Superior temporal gyrus (tissue), 1 donor: ENCODE results near the gene GCH1.
"Not testable (repeated sequence)": the region's sequence is repeated elsewhere in the genome, so short reads cannot be mapped to it uniquely, and the experiment has no call there.

Experiments
- DNase-seq: peaks from one replicate; pipeline ENCODE4 v3.0.0-alpha.2; 2016; ENCODE audit errors: extremely low spot score

Gene GCH1

DNA sequence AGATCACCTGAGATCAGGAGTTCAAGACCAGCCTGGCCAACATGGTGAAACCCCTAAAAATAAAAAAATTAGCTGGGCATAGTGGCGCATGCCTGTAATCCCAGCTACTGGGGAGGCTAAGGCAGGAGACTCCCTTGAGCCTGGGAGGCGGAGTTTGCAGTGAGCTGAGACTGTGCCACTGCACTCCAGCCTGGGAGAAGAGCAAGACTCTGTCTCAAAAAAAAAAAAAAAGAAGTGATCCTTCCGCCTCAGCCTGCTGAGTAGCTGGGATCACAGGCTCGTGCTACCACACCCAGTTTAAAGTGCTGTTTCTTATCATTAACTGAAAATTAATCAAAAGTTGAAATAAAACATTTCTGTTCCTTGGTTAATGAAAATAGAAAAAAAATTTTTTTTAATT lies 6.3 kb upstream of the GCH1 start:
- not testable (repeated sequence) for DNase-seq

DNA sequence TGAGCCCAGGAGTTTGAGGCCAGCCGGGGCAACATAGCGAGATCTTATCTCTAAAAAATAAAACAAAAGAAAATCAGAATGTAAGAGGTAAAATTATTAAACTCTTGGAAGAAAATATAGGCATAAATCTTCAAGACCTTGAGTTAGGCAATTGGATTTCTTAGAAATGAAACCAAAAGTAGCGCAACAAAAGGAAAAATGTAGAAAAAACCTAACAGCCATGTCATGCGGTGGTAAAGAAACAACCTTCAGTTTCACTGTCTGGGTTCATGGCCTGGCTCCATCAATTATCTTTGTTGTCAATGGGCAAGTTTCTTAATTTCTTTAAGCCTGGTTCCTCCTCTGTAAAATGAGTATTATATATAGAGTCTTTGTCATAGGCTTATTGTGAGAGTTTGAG lies 5.6 kb upstream of the GCH1 start:
- no peak for DNase-seq

DNA sequence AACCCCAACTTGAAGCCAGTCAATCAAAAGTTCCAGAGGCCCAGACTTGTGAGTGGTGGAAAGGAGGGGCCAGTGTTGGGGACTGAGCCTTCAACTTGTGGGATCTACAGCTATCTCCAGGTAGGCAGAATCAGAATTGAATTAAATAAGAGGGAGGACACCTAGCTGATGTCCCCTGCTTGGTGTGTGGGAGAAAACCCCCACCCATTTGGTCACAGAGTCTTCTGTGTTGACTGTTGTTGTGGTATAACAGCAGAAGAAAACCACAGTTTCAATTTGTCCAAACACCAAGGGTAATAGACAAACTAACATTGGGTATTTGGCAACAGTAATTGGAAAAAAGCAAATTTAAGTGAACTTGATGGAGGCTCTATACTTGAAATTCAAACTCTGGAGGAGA lies 3.4 kb upstream of the GCH1 start:
- DNase-seq = no peak

DNA sequence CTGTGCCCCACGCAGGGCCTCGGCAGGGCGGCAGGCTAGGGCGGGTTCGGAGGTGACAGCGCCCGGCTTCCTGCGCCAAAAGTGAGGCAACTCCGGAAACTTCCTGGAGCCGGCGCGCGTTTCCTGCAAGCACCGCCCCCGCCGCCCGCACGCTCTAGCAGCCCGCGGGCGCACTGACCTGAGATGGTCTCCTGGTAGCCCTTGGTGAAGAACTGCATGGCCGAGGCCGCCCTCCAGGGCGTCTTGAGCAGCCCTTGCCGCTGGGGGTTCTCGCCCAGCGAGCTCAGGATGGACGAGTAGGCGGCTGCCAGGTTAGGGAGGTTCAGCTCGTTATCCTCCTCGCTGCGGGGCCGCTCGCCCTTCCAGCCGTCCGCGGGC lies 494 bp downstream of the GCH1 start:
- no peak for DNase-seq

DNA sequence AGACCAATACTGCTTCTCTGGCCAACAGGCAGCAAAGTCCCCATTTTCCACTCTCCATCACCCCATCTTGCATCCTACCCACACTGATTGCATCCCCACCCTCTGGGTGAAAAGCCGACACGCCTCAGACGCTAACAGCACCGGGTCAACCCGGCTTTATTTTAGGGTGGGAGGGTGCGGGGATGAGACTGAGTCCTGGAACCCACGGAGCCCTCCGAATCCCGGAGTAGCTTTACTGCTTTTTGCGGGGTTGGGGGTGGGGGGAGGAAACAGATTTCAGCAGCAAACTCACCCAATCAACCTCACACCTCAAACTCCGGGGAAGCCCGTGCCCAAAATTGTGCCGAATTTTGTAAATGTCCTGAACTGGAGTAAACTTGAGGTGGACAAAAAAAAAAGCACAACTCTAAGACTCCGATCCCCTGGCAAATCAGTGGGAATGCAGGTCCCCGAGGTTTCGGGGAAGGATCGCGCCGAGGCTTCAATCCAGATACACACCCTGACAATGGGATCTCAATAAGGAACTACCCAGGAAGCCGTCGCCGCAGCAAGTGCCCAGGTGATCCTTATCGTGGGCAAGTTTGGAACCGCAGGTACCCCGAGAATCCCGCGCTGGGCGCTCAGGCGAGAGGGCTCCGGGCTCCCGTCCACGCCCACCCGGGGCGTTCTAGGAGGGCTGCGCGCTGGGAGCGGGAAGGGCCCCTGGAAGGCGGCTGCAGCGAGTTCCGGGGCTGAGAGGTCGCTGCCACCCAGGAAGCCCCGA lies 1.1 kb downstream of the GCH1 start:
- no peak for DNase-seq

DNA sequence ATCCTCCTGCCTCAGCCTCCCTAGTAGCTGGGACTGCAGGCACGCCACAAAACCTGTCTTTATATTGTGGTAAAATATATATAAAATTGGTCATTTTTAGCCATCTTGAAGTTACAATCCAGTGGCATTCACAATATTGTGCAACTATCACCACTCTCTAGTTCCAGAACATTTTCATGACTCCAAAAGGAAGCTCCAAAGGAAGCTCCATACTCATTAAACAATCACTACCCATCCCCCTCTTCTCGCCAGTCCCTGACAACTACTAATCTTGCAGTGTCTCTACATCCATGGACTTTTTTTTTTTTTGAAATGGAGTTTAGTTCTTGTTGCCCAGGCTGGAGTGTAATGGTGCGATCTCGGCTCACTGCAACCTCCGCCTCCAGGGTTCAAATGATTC lies 3.1 kb downstream of the GCH1 start:
- no peak for DNase-seq

DNA sequence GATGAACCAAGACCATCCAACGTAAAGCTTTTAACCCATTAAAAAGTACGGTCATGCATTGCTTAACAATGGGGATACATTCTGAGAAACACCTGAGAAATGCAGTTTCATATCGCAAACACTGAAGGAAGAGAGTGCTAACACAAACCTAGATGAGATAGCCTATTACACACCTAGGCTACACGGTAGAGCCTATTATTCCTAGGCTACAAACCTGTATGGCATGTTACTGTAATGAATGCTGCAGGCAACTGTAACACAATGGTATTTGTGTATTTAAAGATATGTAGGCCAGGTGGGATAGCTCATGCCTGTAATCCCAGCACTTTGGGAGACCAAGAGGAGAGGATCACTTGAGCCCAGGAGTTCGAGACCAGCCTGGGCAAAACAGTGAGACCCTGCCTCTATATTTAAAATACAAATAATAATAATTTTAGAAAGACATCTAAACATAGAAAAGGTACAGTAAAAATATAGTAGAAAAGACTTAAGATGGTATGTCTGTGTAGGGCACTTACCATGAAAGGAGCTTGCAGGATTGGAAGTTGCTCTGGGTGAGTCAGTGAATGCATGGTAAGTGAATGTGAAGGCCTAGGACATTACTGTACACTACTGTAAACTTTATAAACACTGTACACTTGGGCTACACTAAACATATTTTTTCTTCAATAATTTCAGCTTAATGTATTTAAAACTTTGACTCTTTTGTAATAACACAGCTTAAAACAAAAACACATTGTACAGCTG lies 4.6 kb downstream of the GCH1 start:
- not testable (repeated sequence) for DNase-seq

DNA sequence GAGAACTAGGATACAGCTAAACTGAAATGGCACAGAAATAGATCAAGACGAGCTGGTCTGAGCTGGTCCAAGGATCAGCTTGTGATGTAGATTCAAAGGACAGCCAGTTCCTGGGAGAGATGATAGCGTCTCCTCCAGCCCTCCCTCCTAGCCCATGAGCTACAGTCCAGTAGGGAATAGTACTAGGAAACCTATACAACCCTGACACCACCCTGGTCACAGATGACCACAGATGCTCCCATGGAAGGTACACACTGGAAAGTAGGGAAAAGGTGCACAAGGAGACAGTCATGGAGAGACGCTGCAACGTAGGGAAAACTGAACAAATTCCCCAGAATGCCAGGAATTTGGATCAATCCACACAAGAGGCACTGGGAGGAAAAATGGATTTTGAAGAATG lies 6.9 kb downstream of the GCH1 start:
- no peak for DNase-seq

DNA sequence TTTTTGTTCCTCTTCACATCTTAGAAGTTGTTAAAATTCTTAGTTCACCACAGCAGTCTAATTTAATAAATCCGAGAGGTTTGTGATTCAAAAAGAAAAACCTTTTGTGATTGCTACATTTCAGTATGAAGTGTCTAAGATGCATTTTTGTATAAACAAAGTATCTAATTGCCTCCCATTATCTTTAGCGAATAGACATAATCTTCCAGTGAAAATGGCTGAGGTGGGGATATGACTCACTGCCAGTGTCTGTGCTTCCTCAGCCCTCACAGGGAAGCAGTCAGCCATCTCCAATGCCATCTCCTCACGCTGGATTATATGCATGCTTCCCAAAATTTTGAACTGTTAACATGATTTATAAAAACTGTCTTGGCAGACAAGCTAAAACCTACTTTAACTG lies 7.6 kb downstream of the GCH1 start:
- no peak for DNase-seq

DNA sequence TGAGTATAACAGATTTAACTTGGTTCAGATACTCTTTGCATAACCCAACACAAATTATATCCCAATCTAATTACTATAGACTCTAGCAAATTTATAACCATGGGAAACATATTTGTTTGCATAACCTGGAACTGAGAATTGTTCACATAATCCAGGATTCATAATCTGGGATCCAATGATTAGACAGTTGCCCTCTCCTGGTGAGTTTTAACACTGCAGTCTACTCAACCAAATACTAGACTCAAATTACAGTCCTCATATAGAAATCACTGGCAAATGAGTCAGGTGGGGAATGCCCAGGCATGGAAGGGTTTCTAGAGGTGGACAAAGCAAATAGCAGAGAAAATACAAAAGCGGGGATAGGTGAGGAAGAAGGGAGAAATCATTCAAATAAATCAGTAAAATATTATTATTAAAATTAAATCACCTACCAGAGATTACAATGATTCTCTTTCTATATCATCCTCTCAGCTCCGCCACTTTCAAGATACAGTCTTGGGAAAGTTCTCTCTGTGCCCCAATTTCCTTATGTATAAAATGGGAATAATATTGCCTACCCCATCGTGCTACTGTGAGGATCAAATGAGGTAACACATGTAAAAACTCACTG lies 9.4 kb downstream of the GCH1 start:
- DNase-seq = peak; percentile 69

DNA sequence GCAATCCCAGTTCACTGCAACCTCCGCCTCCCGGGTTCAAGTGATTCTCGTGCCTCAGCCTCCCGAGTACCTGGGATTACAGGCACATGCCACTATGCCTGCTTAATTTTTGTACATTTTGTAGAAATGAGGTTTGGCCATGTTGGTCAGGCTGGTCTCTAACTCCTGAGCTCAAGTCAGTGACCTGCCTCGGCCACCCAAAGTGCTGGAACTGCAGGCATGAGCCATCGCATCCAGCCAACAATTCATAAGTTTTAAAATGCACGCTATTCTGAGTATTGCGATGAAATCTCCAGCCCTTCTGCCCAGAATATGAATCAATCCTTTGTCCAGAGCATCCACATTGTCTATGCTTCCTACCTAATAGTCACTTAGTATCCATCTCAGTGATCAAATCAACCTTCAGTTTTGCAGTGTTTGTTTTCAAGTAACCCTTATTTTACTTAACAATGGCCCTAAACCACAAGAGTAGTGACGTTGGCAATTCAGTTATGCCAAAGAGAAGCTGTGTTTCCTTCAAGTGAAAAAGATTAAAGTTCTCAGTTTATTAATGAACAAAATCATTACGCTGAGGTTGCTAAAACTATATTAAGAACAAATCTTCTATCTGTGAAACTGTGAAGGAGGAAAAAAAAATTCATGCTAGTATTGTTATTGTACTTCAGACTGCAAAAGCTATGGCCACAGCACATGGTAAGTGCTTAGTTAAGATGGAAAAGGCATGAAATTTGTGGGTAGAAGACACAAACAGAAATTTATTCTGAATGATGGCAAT lies 11.0 kb downstream of the GCH1 start:
- DNase-seq = no peak

DNA sequence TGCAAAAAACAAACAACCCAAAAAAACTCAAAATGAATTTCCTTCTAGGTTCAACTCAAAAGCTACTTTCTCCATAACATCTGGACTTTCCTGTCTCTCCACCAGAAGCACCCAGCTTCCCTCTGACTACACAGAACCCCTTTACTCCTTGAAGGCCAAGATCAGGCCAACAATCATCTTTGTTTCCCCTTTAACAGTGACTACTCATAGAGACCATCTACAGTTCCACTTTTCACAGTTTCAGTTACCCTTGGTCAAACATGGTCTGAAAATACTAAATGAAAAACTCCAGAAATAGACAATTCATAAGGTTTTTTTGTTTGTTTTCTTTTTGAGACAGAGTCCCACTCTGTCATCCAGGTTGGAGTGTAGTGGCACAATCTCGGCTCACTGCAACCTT lies 11.8 kb downstream of the GCH1 start:
- DNase-seq = no peak

DNA sequence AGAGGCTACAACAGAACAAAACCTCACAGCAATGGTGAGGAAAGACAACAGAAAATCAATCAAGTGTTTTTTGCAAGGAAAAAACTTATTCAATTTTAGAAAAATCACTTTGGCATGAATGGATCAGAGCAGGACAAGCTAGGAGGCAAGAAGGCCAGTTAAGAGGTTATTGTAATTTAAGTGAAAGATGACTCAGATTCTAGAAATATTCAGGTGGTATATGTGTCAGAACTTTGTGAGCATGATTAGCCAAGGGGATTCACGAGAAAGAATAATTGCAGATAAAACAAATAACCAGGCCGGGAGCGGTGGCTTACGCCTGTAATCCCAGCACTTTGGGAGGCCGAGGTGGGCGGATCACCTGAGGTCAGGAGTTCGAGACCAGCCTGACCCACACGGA lies 12.7 kb downstream of the GCH1 start:
- DNase-seq = no peak

DNA sequence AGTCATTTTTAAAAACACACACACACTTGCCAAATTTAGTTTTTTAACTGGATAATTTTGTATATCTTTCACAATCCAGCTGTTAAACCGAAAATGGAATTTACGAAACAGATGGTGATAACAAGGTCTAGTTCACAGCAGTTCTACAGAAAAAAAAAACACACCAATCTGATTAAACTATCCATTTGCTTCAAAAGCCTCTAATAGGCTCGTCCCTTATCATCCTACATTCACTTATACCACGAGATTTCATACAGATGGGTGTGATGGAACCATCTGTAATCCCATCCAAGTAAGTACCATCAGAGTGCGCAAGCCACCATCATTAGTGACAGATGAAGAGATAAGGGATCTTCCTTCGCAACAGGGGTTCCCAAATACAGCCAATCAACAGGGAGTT lies 20.1 kb downstream of the GCH1 start:
- no peak for DNase-seq

DNA sequence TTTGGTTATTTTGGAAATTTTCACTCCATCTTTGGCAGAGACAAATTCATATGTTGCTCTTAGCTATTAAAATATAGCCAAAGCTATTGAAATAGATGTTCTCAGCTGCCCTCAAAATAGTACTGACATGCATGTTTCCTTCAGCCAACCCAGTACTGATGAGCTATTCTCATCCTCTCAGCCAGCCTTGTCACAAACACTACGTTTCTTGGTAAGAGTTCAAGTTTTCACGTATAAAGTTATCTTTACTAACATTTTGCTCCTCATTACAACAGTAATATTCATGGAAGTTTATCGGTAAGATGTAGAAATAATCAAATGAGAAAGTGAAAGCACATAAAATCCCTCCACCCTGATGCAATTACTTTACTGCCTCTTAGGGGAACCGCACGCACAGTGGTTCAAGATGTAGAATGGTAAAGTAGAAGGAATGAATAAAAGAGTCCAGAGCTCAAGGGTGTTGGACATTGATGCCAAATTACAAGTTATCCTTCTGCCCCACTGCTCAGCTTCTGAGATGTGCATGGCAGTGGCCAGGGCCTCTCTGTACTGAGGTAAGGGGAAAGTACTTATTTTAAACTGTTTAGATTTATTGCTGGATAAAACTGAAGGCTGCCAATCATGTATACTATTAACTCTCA lies 20.7 kb downstream of the GCH1 start:
- DNase-seq = peak; percentile 70

DNA sequence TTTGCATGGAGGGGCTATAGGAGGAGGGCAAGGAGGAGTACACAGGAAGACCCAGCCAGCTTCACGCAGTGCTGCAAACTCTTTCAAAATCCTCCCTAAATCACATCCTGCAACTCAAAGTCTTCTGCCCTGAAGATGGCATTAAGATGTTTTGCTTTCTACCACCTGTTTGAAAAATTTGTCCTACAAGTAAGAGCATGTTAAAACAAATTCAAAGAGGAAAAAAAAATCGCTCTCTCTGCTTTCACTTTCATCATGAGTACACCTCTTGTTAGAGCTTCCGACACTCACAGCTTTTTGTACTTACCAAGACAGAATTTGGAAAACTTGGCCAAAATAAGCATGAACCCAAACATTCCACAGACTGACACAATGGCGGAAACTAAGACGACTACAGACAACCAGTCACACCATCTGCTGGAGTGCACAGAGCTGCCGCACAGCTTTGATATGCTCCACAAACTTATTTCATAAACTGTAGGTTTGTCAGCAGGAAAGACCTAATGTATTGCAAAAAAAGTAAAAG lies 21.3 kb downstream of the GCH1 start:
- no peak for DNase-seq

DNA sequence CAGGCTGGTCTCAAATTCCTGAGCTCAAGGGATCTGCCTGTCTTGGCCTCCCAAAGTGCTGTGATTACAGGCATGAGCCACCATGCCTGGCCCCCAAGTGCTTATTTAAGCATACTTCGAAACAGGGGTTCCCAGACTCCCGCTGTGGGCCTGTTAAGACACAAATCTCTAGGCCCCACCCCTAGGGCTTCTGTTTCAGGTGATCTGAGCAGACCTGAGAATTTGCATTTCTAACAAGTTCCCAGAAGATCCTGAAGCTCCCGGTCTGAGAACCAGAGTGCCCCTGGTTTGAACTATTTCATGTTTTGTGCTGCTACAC lies 25.0 kb downstream of the GCH1 start:
- DNase-seq = no peak

DNA sequence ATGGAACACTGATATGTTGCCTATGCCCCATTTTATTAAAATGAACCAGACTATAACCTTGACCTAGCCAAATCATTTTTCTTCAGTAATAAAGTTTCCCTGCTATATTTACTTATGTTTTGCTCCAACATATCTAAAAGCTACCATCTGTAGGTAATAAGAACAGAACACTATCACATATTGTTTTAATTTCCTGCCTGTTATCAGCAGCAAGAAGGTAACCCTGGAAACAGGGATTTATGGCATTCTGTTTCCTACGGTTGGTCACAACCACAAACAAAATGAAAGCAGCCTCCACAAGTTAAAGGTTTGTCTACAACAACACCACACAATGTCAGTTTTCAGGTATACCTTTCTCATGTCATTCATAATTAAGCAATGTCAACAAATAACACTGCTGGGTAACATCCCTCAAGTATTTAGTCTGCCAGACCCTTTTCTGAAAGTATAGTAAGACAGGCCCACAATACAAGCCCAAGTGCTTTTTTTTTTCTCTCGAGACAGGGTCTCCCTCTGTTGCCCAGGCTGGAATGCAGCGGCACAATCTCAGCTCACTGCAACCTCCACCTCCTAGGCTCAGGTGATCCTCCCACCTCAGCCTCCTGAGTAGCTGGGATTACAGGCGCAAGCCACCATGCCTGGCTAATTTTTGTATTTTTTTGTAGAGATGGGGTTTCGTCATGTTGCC lies 25.5 kb downstream of the GCH1 start:
- DNase-seq = no peak

DNA sequence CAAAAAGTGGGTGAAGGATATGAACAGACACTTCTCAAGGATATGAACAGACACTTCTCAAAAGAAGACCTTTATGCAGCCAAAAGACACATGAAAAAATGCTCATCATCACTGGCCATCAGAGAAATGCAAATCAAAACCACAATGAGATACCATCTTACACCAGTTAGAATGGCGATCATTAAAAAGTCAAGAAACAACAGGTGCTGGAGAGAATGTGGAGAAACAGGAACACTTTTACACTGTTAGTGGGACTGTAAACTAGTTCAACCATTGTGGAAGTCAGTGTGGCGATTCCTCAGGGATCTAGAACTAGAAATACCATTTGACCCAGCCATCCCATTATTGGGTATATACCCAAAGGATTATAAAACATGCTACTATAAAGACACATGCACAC lies 27.0 kb downstream of the GCH1 start:
- not testable (repeated sequence) for DNase-seq

DNA sequence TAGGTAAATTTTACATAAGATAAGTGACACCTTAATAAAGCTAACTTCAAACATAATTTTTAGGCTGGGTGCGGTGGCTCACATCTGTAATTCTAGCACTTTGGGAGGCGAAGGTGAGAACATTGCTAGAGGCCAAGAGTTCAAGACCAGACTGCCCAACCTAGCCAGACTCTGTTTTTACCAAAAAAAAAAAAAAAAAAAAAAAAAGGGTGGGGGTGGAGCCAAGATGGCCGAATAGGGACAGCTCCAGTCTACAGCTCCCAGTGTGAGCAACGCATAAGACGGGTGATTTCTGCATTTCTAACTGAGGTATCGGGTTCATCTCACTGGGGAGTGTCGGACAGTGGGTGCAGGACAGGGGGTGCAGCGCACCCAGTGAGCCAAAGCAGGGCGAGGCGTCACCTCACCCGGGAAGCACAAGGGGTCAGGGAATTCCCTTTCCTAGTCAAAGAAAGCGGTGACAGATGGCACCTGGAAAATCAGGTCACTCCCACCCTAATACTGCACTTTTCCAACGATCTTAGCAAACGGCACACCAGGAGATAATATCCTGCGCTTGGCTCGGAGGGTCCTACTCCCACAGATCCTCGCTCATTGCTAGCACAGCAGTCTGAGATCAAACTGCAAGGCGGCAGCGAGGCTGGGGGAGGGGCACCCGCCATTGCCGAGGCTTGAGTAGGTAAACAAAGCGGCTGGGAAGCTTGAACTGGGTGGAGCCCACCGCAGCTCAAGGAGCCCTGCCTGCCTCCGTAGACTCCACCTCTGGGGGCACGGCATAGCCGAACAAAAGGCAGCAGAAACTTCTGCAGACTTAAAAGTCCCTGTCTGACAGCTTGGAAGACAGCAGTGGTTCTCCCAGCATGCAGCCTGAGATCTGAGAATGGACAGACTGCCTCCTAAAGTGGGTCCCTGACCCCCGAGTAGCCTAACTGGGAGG lies 32.2 kb downstream of the GCH1 start:
- not testable (repeated sequence) for DNase-seq
